ENCODE data around the gene PLEKHH1.

Gene PLEKHH1

GRCh38 chr14:67502867-67503266 lies 30.2 kb upstream of the PLEKHH1 start:
- Histone ChIP-seq H3K4me3 (ENCODE audit: low read depth, low read length) (no peak overlapping the region), H3K9me3 (no peaks in the 10 kb centered on the region), H3K27me3 (peaks cover 5% of the 10 kb centered on the region; the same call in 1 of the 2 replicates), H3K36me3 (no peaks in the 10 kb centered on the region), H3K4me1 (no peaks in the 10 kb centered on the region)
- DNase-seq: no peak
- no peak for TF ChIP-seq CTCF (IDR thresholded peaks at IDR 0.05; ENCODE audit: low read depth, low read length)

GRCh38 chr14:67503331-67503730 lies 29.8 kb upstream of the PLEKHH1 start:
- DNase-seq: no peak
- Histone ChIP-seq H3K4me1 (no peaks in the 10 kb centered on the region), H3K4me3 (ENCODE audit: low read depth, low read length) (no peak overlapping the region), H3K9me3 (no peaks in the 10 kb centered on the region), H3K27me3 (peaks cover 5% of the 10 kb centered on the region; the same call in 1 of the 2 replicates), H3K36me3 (no peaks in the 10 kb centered on the region)
- no peak for TF ChIP-seq CTCF (IDR thresholded peaks at IDR 0.05; ENCODE audit: low read depth, low read length)

GRCh38 chr14:67505254-67505653 lies 27.8 kb upstream of the PLEKHH1 start:
- no peaks in the 10 kb centered on the region for H3K4me1 ChIP-seq
- peaks cover 5% of the 10 kb centered on the region; the same call in 1 of the 2 replicates for H3K27me3 ChIP-seq
- no peak overlapping the region for H3K4me3 ChIP-seq (ENCODE audit: low read depth, low read length)
- no peaks in the 10 kb centered on the region for H3K9me3 ChIP-seq
- no peak for DNase-seq
- H3K36me3 ChIP-seq: no peaks in the 10 kb centered on the region
- TF ChIP-seq CTCF (IDR thresholded peaks at IDR 0.05; ENCODE audit: low read depth, low read length): no peak

DNA sequence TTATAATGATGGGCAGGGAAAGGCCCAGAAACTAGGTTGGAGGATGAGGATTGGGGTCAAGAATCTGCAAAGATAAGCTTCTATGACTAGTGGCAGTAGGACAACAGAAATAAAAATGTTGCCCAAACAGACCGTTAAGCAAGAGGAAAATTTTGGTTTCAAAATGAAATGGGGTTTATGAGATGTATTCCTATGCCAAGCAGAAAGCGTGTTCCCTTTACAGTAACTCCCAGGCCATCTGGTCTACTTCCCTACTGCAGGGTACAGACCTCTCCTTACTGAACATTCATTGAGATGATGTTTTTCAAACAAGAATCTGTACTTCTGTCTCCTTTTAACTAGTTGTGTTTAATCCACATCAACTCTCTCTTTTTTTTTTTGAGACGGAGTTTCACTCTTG lies 24.1 kb upstream of the PLEKHH1 start:
- H3K27me3 ChIP-seq: peaks cover 5% of the 10 kb centered on the region; the same call in 1 of the 2 replicates
- DNase-seq: no peak
- no peak for TF ChIP-seq CTCF (IDR thresholded peaks at IDR 0.05; ENCODE audit: low read depth, low read length)

GRCh38 chr14:67510121-67510520 lies 23.0 kb upstream of the PLEKHH1 start:
- DNase-seq: no peak
- no peak for TF ChIP-seq CTCF (IDR thresholded peaks at IDR 0.05; ENCODE audit: low read depth, low read length)
- H3K9me3 ChIP-seq: no peaks in the 10 kb centered on the region
- no peaks in the 10 kb centered on the region for H3K36me3 ChIP-seq
- H3K4me3 ChIP-seq (ENCODE audit: low read depth, low read length): no peak overlapping the region
- no peaks in the 10 kb centered on the region for H3K4me1 ChIP-seq
- peaks cover 15% of the 10 kb centered on the region for H3K27me3 ChIP-seq

More for the DNA sequence above, 24.1 kb upstream of the PLEKHH1 start:
- Histone ChIP-seq H3K9me3 (no peaks in the 10 kb centered on the region), H3K36me3 (no peaks in the 10 kb centered on the region), H3K4me3 (ENCODE audit: low read depth, low read length) (no peak overlapping the region), H3K4me1 (no peaks in the 10 kb centered on the region)

DNA sequence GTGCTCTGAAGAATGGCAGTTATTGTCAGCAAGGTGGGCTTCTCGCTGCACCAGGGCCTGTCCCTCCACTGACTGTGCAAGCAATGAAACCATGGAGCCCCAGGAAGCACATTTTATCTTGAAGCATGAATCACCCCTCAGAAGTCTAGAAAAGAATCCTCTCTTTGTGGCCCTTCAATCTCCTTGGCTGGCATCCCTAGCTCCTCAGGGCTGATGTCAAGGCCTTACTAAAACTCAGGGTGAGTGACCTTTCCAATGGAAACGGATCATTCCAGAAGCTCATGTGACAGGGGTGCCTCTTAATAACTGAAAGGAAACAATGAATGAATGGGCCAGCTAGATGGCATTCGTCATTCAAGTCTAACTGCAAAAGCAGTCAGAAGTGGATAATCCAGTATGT lies 22.3 kb upstream of the PLEKHH1 start:
- Histone ChIP-seq H3K4me1 (no peaks in the 10 kb centered on the region), H3K9me3 (no peaks in the 10 kb centered on the region), H3K4me3 (ENCODE audit: low read depth, low read length) (no peak overlapping the region), H3K36me3 (no peaks in the 10 kb centered on the region), H3K27me3 (peaks cover 20% of the 10 kb centered on the region)
- no peak for TF ChIP-seq CTCF (IDR thresholded peaks at IDR 0.05; ENCODE audit: low read depth, low read length)
- DNase-seq: no peak
